AG09319 (cell line): ENCODE data around the gene MBOAT1.

Experiments
- DNase-seq: peaks from one replicate; pipeline ENCODE4 v3.0.0-alpha.2; 2010; ENCODE audit warnings: low read depth; ENCODE audit errors: extremely low read depth
- TF ChIP-seq, protein P1 (sequence below): IDR thresholded peaks from 2 replicates; pipeline ENCODE4 v1.5.1; 2011; ENCODE audit warnings: low read depth, mild to moderate bottlenecking, inconsistent platforms, low read length, moderate library complexity

MBOAT1 gene, protein sequence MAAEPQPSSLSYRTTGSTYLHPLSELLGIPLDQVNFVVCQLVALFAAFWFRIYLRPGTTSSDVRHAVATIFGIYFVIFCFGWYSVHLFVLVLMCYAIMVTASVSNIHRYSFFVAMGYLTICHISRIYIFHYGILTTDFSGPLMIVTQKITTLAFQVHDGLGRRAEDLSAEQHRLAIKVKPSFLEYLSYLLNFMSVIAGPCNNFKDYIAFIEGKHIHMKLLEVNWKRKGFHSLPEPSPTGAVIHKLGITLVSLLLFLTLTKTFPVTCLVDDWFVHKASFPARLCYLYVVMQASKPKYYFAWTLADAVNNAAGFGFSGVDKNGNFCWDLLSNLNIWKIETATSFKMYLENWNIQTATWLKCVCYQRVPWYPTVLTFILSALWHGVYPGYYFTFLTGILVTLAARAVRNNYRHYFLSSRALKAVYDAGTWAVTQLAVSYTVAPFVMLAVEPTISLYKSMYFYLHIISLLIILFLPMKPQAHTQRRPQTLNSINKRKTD

DNA sequence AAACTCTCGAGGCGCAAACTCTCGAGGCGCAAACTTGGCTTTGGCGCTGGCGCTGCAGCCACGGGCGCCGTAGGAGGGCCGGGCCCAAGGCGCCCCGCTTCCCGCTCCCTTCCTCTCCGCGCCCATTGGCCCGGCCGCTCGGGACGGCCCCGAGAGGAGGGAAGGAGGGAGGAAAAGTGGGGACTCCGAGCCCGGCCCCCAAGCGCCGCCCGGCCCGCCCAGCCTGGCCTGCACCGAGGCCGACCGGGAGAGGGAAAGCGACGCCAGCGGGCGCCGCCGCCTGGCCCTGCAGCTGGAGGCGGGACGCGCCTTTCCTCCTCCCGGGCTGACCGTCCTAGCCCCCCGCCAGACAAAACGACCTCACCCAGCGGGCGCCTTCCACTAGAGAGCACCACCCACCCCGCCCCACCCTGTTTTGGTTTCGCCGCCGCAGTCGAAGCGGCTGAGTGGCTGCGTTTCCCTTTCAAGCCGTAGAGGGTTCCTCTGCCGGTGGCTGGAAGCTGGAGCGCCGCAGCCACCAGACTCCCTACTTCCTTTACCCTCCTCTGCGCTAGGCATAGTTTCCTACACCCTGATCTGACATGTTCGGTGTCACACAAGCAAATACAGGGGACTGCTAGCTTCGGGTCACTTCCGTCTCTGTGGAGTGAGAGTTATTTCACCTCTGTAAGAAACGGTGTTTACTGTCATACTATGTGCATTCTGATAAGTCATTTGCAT is at the start of gene MBOAT1:
Gene MBOAT1, minus strand, starts transcription at position 78 of the 720 bp plus-strand sequence. CDS start 235 bp downstream, outside the sequence.
- TF ChIP-seq, protein P1, sequence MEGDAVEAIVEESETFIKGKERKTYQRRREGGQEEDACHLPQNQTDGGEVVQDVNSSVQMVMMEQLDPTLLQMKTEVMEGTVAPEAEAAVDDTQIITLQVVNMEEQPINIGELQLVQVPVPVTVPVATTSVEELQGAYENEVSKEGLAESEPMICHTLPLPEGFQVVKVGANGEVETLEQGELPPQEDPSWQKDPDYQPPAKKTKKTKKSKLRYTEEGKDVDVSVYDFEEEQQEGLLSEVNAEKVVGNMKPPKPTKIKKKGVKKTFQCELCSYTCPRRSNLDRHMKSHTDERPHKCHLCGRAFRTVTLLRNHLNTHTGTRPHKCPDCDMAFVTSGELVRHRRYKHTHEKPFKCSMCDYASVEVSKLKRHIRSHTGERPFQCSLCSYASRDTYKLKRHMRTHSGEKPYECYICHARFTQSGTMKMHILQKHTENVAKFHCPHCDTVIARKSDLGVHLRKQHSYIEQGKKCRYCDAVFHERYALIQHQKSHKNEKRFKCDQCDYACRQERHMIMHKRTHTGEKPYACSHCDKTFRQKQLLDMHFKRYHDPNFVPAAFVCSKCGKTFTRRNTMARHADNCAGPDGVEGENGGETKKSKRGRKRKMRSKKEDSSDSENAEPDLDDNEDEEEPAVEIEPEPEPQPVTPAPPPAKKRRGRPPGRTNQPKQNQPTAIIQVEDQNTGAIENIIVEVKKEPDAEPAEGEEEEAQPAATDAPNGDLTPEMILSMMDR: peak; percentile 16
- DNase-seq: peak; percentile 83

DNA sequence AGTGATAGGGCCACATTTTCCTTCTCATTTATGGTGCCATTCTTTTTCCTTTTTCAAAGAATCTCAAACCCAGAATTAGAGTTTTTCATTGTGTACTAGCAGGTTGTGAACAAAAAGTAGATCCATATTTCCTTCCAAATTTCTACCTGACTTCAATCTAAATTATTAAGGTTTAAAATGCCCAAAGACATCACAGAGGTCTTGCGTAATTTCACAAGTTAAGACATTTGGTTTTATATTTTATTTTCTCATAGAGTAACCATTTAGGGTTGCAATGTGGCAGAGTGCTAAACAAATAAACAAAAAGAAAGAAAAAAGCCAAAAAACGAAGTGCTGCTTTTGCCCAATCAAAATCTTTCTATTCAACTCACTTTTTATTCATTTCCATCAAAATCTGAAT is 49.4 kb upstream of the MBOAT1 start:
- TF ChIP-seq, protein P1: no peak
- DNase-seq: no peak

DNA sequence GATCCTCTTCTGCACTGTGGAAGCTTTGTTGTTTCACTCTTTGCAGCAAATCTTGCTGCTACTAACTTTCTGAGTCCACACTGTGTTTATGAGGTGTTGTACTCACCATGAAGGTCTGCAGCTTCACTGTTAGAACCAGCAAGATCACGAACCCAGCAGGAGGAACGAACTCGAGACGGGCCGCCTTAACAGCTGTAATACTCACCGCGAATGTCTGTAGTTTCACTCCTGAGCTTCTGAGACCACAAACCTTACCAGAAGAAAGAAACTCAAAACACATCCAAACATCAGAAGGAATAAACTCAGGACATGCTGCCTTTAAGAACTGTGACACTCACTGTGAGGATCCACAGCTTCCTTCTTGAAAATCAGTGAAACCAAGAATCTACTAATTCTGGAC is 48.1 kb upstream of the MBOAT1 start:
- DNase-seq: no peak
- TF ChIP-seq, protein P1: no peak

DNA sequence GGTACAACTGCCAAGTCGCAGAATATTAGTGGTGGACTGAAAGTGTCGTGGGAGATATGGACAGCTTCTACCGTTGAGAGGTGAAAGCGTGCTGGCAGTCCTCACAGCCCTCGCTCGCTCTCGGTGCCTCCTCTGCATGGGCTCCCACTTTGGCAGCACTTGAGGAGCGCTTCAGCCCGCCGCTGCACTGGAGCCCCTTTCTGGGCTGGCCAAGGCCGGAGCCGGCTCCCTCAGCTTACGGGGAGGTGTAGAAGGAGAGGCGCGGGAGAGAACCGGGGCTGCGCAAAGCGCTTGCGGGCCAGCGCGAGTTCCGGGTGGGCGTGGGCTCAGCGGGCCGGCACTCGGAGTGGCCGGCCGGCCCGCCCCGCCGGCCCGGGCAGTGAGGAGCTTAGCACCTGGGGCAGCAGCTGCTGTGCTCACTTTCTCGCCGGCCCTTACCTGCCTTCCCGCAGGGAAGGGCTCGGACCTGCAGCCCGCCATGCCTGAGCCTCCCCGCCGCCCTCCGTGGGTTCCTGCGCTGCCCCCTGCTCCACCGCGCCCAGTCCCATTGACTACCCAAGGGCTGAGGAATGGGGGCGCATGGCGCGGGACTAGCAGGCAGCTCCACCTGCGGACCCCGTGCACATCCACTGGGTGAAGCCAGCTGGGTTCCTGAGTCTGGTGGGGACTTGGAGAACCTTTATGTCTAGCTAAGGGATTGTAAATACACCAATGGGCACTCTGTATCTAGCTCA is 47.2 kb upstream of the MBOAT1 start:
- DNase-seq: no peak
- TF ChIP-seq, protein P1: no peak

DNA sequence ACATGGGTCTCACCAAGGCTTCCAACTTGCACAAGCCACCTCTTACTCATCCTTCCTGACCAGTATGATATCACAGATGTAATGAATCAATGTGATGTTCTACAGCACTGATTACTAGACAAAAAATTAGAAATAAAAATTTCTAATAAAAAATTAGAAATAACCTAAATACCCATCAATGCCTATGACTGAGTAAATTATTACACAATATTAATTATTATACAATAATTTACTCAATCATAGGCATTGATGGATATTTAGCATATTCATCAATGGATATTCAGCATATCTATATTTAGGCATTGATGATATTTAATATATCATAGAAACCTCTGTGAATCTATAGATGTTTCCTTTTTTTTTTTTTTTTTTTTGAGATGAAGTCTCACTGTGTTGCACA is 43.2 kb upstream of the MBOAT1 start:
- DNase-seq: no peak
- TF ChIP-seq, protein P1: no peak

DNA sequence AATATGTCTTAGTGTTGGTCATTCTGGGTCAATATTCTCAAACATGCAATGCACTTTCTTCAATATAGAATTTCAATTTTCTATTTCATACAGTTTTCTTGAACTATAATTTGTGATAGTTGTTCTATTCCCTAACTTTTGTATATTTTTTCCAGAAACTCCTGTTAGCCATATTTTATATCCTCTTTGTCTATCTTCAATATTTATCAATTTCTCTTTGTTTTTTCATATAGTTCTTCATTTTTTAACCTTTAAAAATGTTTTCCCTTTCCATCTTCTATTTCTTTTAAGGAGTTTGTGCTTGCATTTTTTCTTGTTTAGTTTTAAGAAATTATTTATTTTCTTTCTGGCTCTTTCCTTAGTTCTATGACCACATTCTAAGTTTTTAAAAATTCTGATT is 42.0 kb upstream of the MBOAT1 start:
- DNase-seq: no peak
- TF ChIP-seq, protein P1: no peak

DNA sequence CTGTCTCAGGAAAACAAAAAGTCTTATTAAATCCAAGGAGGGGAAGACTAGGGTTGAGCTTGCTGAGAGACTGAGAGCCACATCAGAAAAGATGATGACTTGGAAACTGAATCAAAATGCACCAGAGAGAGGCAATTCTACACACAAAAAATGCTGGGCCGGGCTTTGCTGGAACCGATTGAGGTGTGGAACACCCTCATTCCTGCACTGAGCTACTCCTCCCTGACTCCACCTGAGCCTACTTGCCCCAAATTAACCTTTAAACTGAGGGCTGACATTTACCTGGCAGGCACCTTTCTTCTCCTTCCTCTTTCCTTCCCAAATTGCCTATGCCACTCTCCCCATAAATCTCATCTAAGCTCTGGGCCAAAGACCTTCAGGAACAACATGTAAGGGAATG is 40.8 kb upstream of the MBOAT1 start:
- no peak for DNase-seq
- TF ChIP-seq, protein P1: no peak
